COLO829 (cell line): ENCODE measurements around the gene LMOD2.
"Not testable (repeated sequence)": the region's sequence is repeated elsewhere in the genome, so short reads cannot be mapped to it uniquely, and the experiment has no call there.

Source experiments
- DNase-seq: peaks from one replicate; pipeline ENCODE4 v3.0.0; 2012; ENCODE audit warnings: low spot score

Gene LMOD2

GRCh38 chr7:123655614-123656013 lies at the start of gene LMOD2:
Gene LMOD2 (plus strand): TSS chr7:123655866. CDS start chr7:123655964, 98 bp downstream.
- DNase-seq: no peak

GRCh38 chr7:123607423-123607975 lies 48.2 kb upstream of the LMOD2 start:
- DNase-seq: no peak

- DNase-seq: no peak
Measured at GRCh38 chr7:123608991-123609882, 46.4 kb upstream of the LMOD2 start.

GRCh38 chr7:123609883-123610239 lies 45.8 kb upstream of the LMOD2 start:
- DNase-seq: no peak

GRCh38 chr7:123612024-123612423 lies 43.6 kb upstream of the LMOD2 start:
- no peak for DNase-seq

- no peak for DNase-seq
Measured at GRCh38 chr7:123615344-123615743, 40.3 kb upstream of the LMOD2 start.

GRCh38 chr7:123616223-123616622 lies 39.4 kb upstream of the LMOD2 start:
- no peak for DNase-seq

GRCh38 chr7:123621707-123622106 lies 34.0 kb upstream of the LMOD2 start:
- DNase-seq: no peak

GRCh38 chr7:123622660-123623386 lies 32.8 kb upstream of the LMOD2 start:
- no peak for DNase-seq

- DNase-seq: peak; percentile 35
Measured at GRCh38 chr7:123624527-123625183, 31.0 kb upstream of the LMOD2 start.

GRCh38 chr7:123625254-123625653 lies 30.4 kb upstream of the LMOD2 start:
- DNase-seq: no peak

GRCh38 chr7:123627851-123628250 lies 27.8 kb upstream of the LMOD2 start:
- DNase-seq: no peak

- DNase-seq: no peak
Measured at GRCh38 chr7:123628829-123629228, 26.8 kb upstream of the LMOD2 start.

GRCh38 chr7:123629281-123629680 lies 26.4 kb upstream of the LMOD2 start:
- no peak for DNase-seq

- no peak for DNase-seq
Measured at GRCh38 chr7:123632808-123633207, 22.9 kb upstream of the LMOD2 start.

GRCh38 chr7:123633553-123633952 lies 22.1 kb upstream of the LMOD2 start:
- no peak for DNase-seq

- not testable (repeated sequence) for DNase-seq
Measured at GRCh38 chr7:123634011-123634573, 21.6 kb upstream of the LMOD2 start.

- DNase-seq: peak; percentile 52
Measured at GRCh38 chr7:123635551-123636359, 19.9 kb upstream of the LMOD2 start.

GRCh38 chr7:123637203-123637602 lies 18.5 kb upstream of the LMOD2 start:
- no peak for DNase-seq

GRCh38 chr7:123637878-123638277 lies 17.8 kb upstream of the LMOD2 start:
- no peak for DNase-seq

- DNase-seq: no peak
Measured at GRCh38 chr7:123639631-123640030, 16.0 kb upstream of the LMOD2 start.
